ENCODE measurements around the gene ARHGEF1. TPM values are rescaled to one million over a fixed set of nuclear protein-coding genes. Genes with fewer than 3 reads are reported as not detected.

ARHGEF1 gene
- total RNA-seq, 1 donor from 2014 or later, result 78.8 TPM

GRCh38 chr19:41849067-41849466 is 33.9 kb upstream of the ARHGEF1 start:
- Mint-ChIP-seq H3K36me3 (no peaks in the 10 kb centered on the region), H3K27me3 (ENCODE audit: low read depth) (peaks cover 58% of the 10 kb centered on the region), H3K27ac (no peak overlapping the region), H3K4me3 (no peak overlapping the region), H3K9me3 (peaks cover 10% of the 10 kb centered on the region), H3K4me1 (no peaks in the 10 kb centered on the region)
- DNase-seq (ENCODE audit: low spot score in 2 of 2, unreplicated experiment in 2 of 2), result no peak
- no peak for TF ChIP-seq CTCF (IDR thresholded peaks at IDR 0.05; ENCODE audit: unreplicated experiment)

- H3K27ac Mint-ChIP-seq, result no peak overlapping the region
- DNase-seq (ENCODE audit: low spot score in 2 of 2, unreplicated experiment in 2 of 2), result no peak
- H3K36me3 Mint-ChIP-seq, result no peaks in the 10 kb centered on the region
- no peak overlapping the region for H3K4me3 Mint-ChIP-seq
- peaks cover 7% of the 10 kb centered on the region for H3K9me3 Mint-ChIP-seq
- peaks cover 71% of the 10 kb centered on the region for H3K27me3 Mint-ChIP-seq (ENCODE audit: low read depth)
- H3K4me1 Mint-ChIP-seq, result no peaks in the 10 kb centered on the region
- TF ChIP-seq CTCF (IDR thresholded peaks at IDR 0.05; ENCODE audit: unreplicated experiment), result no peak
Measured at GRCh38 chr19:41850381-41850780, 32.6 kb upstream of the ARHGEF1 start.

DNA sequence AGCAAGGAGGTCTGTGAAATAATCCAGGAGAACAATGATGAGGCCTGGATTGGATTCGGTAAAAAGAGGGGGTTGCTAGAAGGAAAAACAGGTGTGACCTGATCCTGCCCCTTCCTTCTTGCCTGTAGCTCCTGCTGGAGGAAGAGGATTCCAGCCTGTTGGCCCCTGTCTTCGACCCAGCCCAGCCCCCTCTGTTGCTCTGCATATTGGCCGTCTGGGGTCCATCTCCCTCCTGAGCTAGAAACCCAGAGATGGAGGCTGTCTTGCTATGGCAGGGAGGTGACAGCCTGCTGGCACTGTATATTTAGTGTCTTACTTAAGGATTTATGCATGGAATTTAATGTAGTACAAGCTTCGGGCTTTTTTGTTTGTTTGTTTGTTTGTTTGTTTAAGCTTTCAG is 31.5 kb upstream of the ARHGEF1 start:
- Mint-ChIP-seq H3K27ac (no peak overlapping the region), H3K4me1 (no peaks in the 10 kb centered on the region), H3K4me3 (no peak overlapping the region), H3K36me3 (no peaks in the 10 kb centered on the region), H3K9me3 (no peaks in the 10 kb centered on the region), H3K27me3 (ENCODE audit: low read depth) (peaks cover 74% of the 10 kb centered on the region)
- TF ChIP-seq CTCF (IDR thresholded peaks at IDR 0.05; ENCODE audit: unreplicated experiment), result no peak
- no peak for DNase-seq (ENCODE audit: low spot score in 2 of 2, unreplicated experiment in 2 of 2)

DNA sequence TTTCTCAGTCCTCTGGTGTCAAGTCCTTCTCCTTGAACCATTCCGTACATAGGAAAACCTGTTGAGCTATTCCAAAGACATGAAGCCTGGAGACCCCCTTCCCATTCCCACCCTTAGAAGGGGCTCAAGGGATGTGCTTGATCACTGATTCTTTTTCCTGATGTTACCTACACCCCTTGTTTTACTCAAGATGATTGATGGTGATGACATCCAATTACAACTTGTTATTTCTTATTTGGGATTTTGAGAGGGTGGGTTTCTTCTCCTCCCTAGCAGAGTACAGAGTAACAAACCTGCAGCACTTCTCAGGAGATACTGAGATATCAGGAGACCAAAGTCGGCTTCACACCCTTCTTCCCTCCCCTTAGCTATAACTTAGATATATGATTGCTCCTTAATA is 29.6 kb upstream of the ARHGEF1 start:
- Mint-ChIP-seq H3K9me3 (no peaks in the 10 kb centered on the region), H3K36me3 (no peaks in the 10 kb centered on the region), H3K27me3 (ENCODE audit: low read depth) (peaks cover 81% of the 10 kb centered on the region), H3K27ac (no peak overlapping the region), H3K4me3 (no peak overlapping the region), H3K4me1 (no peaks in the 10 kb centered on the region)
- no peak for TF ChIP-seq CTCF (IDR thresholded peaks at IDR 0.05; ENCODE audit: unreplicated experiment)
- DNase-seq (ENCODE audit: low spot score in 2 of 2, unreplicated experiment in 2 of 2), result no peak

DNA sequence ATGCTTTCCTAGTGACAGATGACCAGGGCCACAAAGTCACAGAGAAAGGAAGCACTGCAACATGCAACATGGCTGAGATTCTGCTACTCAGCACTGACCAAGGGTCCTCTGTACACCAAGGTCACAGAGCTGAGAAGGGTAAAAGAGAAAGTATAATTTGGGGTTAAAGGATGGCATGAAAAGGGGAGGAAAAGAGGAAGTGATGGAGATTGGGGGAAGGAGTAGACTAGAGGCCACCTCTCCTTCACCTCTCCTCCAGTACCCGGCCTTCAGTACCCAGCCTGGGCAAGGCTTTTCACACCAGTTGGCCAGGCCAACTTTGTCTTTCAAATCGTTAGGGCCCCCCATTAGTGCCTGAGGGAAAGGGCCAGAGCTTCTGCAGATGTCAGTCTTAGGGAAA is 29.2 kb upstream of the ARHGEF1 start:
- no peaks in the 10 kb centered on the region for H3K4me1 Mint-ChIP-seq

More for the DNA sequence above, 29.2 kb upstream of the ARHGEF1 start:
- Mint-ChIP-seq H3K9me3 (no peaks in the 10 kb centered on the region), H3K4me3 (no peak overlapping the region), H3K27me3 (ENCODE audit: low read depth) (peaks cover 78% of the 10 kb centered on the region), H3K27ac (no peak overlapping the region), H3K36me3 (no peaks in the 10 kb centered on the region)
- TF ChIP-seq CTCF (IDR thresholded peaks at IDR 0.05; ENCODE audit: unreplicated experiment), result no peak
- DNase-seq (ENCODE audit: low spot score in 2 of 2, unreplicated experiment in 2 of 2), result no peak

Measured in mesothelial cell of epicardium (in vitro differentiated cells).